Progenitor cell of endocrine pancreas (in vitro differentiated cells): ENCODE data around the gene MYO7A. TPM values are rescaled to one million over a fixed set of nuclear protein-coding genes. Genes with fewer than 3 reads are reported as not detected.

Experiments
- DNase-seq: peaks from one replicate; pipeline ENCODE4 v3.0.0; 2021; ENCODE audit warnings: low spot score; ENCODE audit not compliant: unreplicated experiment
- H3K27ac Mint-ChIP-seq: 2 replicates; pipeline ENCODE4 v1.8.0; 2021; ENCODE audit warnings: mild to moderate bottlenecking, moderate library complexity, mixed read lengths
- H3K27me3 Mint-ChIP-seq: 2 replicates; pipeline ENCODE4 v1.8.0; 2021; ENCODE audit warnings: mixed read lengths
- H3K36me3 Mint-ChIP-seq: 2 replicates; pipeline ENCODE4 v1.8.0; 2022; ENCODE audit warnings: mixed read lengths; ENCODE audit not compliant: insufficient read depth
- H3K4me1 Mint-ChIP-seq: 2 replicates; pipeline ENCODE4 v1.8.0; 2021; ENCODE audit warnings: low read depth, mixed read lengths
- H3K4me3 Mint-ChIP-seq: 2 replicates; pipeline ENCODE4 v1.8.0; 2021; ENCODE audit warnings: low read depth, mild to moderate bottlenecking, moderate library complexity, mixed read lengths
- H3K9me3 Mint-ChIP-seq: 2 replicates; pipeline ENCODE4 v1.8.0; 2021; ENCODE audit warnings: low read depth, mixed read lengths
- total RNA-seq: library from RNA; stranded (reverse); gene quantifications from 2 replicates; pipeline ENCODE4 v1.2.1, GENCODE V29; 2021
- TF ChIP-seq, protein P1 (sequence below): fragments of 200-600 bp; sonication (generic); IDR thresholded peaks from one replicate; pipeline ENCODE4 v1.5.0; 2021; ENCODE audit warnings: antibody characterized with exemption, mild to moderate bottlenecking; ENCODE audit not compliant: unreplicated experiment

MYO7A gene
- total RNA-seq, 1 donor from 2014 or later: 5.7 TPM

DNA sequence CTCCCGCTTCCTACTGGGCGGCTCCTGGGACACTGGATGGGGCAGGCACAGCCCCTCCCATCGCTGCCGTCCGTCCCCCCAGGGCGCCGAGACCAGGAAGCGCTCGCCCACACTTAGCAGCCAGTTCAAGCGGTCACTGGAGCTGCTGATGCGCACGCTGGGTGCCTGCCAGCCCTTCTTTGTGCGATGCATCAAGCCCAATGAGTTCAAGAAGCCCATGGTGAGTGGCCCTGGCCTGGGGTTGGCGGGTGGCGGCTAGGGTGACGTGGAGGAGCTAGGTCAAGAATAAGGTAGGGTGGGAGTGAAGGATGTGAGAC lies 44.6 kb downstream of the MYO7A start:
- no peak overlapping the region for H3K4me3 Mint-ChIP-seq
- no peak overlapping the region for H3K27ac Mint-ChIP-seq
- H3K27me3 Mint-ChIP-seq: peaks cover 3% of the 10 kb centered on the region
- H3K4me1 Mint-ChIP-seq: peaks cover 25% of the 10 kb centered on the region
- TF ChIP-seq, protein P1, sequence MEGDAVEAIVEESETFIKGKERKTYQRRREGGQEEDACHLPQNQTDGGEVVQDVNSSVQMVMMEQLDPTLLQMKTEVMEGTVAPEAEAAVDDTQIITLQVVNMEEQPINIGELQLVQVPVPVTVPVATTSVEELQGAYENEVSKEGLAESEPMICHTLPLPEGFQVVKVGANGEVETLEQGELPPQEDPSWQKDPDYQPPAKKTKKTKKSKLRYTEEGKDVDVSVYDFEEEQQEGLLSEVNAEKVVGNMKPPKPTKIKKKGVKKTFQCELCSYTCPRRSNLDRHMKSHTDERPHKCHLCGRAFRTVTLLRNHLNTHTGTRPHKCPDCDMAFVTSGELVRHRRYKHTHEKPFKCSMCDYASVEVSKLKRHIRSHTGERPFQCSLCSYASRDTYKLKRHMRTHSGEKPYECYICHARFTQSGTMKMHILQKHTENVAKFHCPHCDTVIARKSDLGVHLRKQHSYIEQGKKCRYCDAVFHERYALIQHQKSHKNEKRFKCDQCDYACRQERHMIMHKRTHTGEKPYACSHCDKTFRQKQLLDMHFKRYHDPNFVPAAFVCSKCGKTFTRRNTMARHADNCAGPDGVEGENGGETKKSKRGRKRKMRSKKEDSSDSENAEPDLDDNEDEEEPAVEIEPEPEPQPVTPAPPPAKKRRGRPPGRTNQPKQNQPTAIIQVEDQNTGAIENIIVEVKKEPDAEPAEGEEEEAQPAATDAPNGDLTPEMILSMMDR: no peak
- DNase-seq: no peak
- no peaks in the 10 kb centered on the region for H3K36me3 Mint-ChIP-seq
- no peaks in the 10 kb centered on the region for H3K9me3 Mint-ChIP-seq

DNA sequence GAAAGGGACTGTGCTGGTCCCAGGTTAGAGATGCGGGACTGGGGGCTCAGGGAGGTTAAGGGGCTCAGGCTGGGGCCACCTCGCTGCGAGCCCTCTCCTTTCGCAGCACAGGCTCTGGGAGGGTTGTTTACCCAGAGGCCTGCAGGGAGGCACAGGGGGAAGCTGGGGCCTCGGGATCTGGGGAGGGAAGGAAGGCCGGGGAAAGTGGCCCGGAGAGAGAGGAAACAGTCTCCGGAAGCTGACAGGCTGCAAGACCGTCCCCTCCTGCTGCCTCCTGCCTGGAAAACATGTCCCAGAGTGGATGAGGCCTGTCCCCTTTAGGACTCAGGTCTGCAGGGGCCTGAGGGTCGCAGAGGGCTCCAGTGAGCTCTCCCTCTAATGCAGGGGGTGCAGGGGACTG lies 45.4 kb downstream of the MYO7A start:
- Mint-ChIP-seq H3K4me1 (peaks cover 25% of the 10 kb centered on the region), H3K4me3 (no peak overlapping the region), H3K27ac (no peak overlapping the region), H3K9me3 (no peaks in the 10 kb centered on the region), H3K36me3 (no peaks in the 10 kb centered on the region), H3K27me3 (no peaks in the 10 kb centered on the region)
- TF ChIP-seq, protein P1: no peak
- DNase-seq: no peak

DNA sequence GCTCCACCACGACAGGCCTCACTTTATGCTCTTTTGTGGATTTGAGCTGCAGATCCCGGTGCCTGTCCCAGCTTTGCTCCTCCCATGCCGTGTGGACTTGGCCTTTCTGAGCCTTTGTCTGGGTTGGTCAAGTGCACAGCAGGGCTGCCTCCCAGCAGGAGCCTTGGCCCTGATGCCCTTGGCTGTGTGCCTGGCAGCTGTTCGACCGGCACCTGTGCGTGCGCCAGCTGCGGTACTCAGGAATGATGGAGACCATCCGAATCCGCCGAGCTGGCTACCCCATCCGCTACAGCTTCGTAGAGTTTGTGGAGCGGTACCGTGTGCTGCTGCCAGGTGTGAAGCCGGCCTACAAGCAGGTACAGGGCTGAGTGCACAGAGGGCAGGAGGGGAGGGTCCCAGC lies 46.5 kb downstream of the MYO7A start:
- DNase-seq: no peak
- Mint-ChIP-seq H3K4me1 (peaks cover 25% of the 10 kb centered on the region), H3K36me3 (no peaks in the 10 kb centered on the region), H3K27ac (no peak overlapping the region), H3K9me3 (no peaks in the 10 kb centered on the region), H3K27me3 (no peaks in the 10 kb centered on the region), H3K4me3 (no peak overlapping the region)
- TF ChIP-seq, protein P1: no peak

DNA sequence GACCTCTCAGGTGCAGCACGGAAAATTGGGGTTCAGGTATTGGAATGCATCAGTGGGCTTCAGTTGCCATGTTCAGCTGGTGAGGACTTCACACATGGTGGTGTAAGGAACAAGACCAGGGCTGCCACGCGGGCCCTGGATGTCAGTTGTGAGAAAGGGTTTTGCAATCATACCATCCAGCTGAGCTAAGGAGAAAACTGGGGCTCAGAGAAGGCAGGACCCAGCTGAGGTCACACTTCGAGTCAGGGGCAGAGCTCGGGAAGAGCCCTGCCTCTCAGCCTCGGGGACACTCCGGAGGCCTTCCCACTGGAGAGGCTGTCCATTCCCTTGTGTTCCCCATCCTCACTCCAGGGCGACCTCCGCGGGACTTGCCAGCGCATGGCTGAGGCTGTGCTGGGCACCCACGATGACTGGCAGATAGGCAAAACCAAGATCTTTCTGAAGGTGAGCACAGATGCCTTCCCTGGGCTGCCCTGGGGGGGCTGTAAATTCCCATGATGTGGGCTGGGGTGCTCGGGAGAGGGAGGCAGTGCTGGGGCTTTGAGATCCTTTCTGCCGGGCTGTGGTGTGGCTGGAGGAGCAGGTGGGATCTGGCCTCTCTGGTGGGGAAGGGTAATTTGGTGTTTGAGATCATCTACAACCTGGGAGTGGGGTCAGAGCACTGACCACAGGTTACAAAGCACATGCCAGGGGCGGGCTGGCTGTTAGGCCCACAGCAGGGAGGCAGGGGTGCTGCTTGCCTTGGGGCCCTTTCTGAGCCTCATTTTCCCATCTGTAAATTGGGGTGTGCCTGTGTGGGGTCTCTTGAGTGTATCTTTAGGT lies 47.2 kb downstream of the MYO7A start:
- H3K27ac Mint-ChIP-seq: peak overlapping the region; percentile 52
- H3K36me3 Mint-ChIP-seq: no peaks in the 10 kb centered on the region
- H3K27me3 Mint-ChIP-seq: no peaks in the 10 kb centered on the region
- peaks cover 23% of the 10 kb centered on the region for H3K4me1 Mint-ChIP-seq
- TF ChIP-seq, protein P1: no peak
- H3K4me3 Mint-ChIP-seq: no peak overlapping the region
- H3K9me3 Mint-ChIP-seq: no peaks in the 10 kb centered on the region
- DNase-seq: no peak

DNA sequence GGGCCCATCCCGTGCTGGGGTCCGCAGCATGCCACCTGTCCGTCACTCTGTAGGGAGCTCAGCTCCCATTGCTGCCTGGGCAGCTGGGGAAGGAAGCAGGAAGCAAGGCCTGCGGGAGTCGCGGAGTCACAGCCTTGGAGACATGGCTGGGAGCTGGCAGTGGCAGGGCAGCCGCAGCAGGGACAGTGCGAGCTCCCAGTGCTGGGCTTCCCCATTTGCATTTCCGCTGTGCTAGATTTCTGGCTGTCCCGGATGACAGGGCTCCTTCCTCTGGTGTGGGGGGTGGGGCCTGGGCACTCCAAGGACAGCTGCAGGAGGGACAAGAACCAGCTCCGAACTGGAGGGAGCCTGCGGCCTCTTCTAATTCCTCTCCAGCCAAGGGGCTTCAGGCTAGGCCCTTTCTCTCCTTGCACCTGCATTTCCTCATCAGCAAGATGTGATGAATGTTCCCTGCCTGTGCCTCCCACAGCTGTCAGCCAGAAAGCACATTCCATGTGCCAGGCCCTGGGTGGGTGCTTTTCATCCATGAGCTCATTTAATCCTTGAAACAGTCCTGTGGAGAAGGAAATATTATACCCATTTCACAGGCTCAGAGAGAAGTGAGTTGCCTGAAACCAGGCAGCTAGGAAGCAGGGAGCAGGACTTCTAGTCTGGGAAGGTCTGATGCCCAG lies 48.0 kb downstream of the MYO7A start:
- no peak for DNase-seq
- Mint-ChIP-seq H3K4me1 (peaks cover 17% of the 10 kb centered on the region), H3K4me3 (no peak overlapping the region)

More for the DNA sequence above, 48.0 kb downstream of the MYO7A start:
- Mint-ChIP-seq H3K9me3 (no peaks in the 10 kb centered on the region), H3K27me3 (no peaks in the 10 kb centered on the region), H3K36me3 (no peaks in the 10 kb centered on the region), H3K27ac (no peak overlapping the region)
- TF ChIP-seq, protein P1: no peak
